Measurements from ENCODE around the gene KDM8.
"Not testable (repeated sequence)": the region's sequence is repeated elsewhere in the genome, so short reads cannot be mapped to it uniquely, and the experiment has no call there.

Gene KDM8

DNA sequence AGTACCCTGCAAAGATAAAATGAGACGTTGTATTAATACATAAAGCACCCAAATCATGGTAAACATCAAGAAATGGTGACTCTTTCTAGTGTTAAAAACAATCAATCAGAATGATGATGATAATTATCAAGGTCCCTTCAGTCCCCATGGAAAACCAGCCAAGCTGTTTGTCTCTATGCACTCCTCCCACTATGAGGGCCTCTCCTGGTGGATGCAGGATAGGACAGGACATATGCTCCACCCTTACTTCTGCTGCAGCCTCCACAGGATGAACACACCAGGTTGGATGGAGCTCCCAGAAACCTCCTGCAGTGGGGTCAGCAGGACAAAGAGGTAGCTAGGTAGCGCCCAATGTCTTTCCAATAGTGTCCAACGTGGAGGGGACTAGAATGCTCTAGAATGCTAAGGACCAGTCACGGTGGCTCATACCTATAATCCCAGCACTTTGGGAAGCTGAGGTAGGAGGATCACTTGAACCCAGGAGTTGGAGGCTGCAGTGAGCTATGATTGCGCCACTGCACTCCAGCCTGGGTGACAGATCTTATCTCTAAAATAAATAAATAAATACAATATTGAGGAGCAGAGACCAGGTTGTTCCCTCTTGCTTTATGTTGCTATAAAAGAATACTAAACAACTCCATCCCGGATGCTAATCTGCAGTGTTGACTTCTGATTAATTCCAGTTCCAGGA lies 9.9 kb upstream of the KDM8 start:
- DNase-seq, result no peak

GRCh38 chr16:27195076-27195741 lies 8.1 kb upstream of the KDM8 start:
- DNase-seq, result no peak

- no peak for DNase-seq
These were observed 7.3 kb upstream of the KDM8 start for GRCh38 chr16:27195941-27196595.

DNA sequence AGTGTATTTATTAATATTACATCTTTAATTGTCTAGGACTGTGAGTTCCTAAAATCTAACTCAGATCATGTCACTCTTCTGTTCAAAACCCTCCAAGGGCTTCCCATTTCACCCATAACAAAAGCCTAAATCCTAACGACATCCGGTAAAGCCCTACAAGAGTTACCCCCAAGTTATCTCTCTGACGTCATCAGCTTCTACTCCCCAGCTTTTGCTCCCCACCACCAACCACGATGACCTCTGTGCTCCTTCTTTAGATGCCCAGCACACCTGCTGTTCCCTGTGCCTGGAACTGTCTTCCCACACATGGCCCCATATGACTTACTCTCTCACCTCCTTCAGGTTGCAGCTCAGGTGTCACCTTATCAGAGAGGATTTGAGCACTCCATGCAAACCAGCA lies 6.3 kb upstream of the KDM8 start:
- no peak for DNase-seq

GRCh38 chr16:27198451-27199234 lies 4.7 kb upstream of the KDM8 start:
- DNase-seq, result no peak

- DNase-seq, result no peak
These were observed 4.1 kb upstream of the KDM8 start for GRCh38 chr16:27199235-27199586.

GRCh38 chr16:27199736-27200135 lies 3.6 kb upstream of the KDM8 start:
- no peak for DNase-seq

GRCh38 chr16:27200914-27201313 lies 2.4 kb upstream of the KDM8 start:
- not testable (repeated sequence) for DNase-seq

GRCh38 chr16:27202923-27203506 lies 311 bp upstream of the KDM8 start:
- no peak for DNase-seq

DNA sequence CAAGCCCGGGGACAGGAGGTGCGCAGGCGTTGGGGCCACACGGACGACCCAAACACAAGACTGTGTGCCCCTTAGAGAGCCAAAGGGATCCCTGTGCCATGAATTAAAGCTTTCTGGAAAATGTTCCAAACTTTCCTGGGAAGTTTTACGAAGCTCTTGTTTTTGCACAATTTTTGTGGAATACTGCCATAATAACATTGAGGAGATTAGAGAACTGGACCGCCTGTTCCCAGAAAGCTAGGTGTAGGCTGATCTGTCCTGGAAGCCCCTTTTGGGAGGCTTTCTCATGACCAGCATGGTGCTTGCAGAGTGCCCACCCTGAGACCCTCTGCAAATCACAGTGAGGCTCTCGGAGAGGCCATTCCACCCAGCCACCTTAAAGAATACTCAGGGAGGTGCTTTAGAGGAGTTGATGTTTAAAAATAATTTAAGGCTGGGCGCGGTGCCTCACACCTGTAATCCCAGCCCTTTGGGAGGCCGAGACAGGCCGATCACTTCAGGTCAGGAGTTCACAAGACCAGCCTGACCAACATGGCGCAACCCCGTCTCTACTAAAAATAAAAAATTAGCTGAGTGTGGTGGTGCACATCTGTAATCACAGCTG lies 1.1 kb downstream of the KDM8 start:
- no peak for DNase-seq

GRCh38 chr16:27205423-27206065 lies 2.2 kb downstream of the KDM8 start:
- no peak for DNase-seq

GRCh38 chr16:27207121-27207520 lies 3.8 kb downstream of the KDM8 start:
- not testable (repeated sequence) for DNase-seq

- no peak for DNase-seq
These were observed 4.9 kb downstream of the KDM8 start for GRCh38 chr16:27208081-27208680.

- DNase-seq, result no peak
These were observed 5.5 kb downstream of the KDM8 start for GRCh38 chr16:27208796-27209195.

- DNase-seq, result no peak
These were observed 6.3 kb downstream of the KDM8 start for GRCh38 chr16:27209591-27209990.

- DNase-seq, result no peak
These were observed 6.8 kb downstream of the KDM8 start for GRCh38 chr16:27210174-27210573.

- no peak for DNase-seq
These were observed 7.7 kb downstream of the KDM8 start for GRCh38 chr16:27211026-27211425.

DNA sequence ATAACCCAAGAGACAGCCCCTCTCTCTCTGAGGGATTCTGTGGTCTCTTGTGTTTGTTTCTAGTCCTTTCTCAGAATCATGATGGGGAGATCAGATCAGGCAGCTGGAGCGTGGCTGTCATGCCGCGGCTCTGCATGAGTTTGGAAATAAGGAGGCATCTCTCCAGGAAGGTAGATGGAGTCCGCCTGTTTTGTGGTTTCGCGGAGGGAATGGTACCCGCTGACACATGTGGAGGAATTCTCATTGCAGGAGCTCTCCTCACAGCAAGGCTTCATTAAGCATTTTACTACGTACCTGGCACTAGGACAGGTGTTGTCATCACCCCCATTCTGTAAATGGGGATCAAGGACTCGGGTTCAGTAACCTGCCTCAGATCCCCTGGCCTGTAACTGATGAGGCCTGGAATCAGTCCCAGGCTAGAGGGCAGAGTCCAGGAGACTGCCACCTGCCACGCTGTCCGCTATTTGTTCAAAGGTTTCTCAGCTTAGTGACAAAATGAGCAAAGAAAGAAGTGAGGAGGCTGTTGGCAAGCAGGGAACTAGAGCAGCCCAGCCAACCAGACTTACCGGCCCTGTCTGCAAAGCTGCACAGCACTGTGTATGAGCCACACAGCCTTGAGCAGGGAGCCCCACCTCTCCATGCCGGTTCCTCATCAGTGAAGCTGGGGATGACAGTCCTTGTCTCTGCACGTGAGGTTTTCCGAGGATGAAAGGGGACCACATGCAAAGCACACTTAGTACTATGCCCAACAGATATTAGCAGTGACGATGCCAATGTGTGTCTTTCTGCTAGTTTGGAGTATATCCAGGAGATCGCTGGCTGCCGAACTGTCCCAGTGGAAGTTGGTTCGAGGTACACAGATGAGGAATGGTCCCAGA lies 11.0 kb downstream of the KDM8 start:
- DNase-seq, result no peak

DNA sequence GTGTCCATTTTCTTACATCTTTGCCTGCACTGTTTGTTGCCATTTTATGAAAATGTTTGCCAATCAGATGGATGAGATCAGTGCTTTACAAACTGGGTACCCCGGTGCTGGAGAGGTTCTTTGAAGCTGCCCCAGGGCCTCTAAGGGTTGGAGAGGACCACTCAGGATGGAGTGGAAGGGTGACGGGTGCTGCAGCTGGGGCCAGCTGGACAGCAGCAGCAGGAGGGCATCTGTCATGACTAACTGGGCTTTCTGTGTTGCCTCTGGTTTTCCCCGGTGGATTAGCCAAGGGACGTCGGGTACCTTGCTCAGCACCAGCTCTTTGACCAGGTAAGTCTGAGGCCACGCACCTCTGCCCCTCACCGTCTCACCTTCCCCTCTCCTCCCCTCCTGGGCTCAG lies 12.3 kb downstream of the KDM8 start:
- DNase-seq, result no peak

DNA sequence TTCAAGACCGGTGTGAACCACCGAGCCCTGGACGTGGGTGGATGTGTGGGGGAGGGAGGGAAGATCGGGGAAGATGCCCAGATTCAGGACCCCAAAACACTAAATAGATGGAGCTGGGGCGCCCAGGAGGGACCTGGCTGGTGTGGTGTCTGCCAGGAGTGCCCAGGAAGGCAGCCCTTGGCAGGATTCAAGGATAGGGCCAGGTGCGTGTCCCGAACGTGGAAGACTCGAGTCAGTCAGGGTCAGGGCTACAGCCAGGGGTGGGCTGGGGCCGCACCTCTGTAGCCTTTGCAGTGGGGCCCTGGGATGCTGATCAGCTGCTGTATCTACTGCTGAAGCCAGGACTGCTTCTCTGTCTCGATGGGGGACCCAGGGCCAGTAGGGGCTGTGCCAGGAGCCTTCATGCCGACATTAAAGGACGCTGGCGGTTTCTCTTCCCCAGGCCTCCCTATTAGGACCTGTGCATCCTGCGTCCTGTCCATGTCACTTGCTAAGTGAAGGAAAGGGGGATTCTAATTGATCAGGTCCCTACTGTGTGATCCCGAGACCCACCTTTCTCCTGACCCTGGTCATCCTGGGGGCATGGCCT lies 13.1 kb downstream of the KDM8 start:
- no peak for DNase-seq
